ENCODE data around the gene AGTR1. TPM values are rescaled to one million over a fixed set of nuclear protein-coding genes. Genes with fewer than 3 reads are reported as not detected.

The AGTR1 gene
- total RNA-seq, 4 donors from 2014 or later = 17.1 to 38.5 (median 29.7) TPM

DNA sequence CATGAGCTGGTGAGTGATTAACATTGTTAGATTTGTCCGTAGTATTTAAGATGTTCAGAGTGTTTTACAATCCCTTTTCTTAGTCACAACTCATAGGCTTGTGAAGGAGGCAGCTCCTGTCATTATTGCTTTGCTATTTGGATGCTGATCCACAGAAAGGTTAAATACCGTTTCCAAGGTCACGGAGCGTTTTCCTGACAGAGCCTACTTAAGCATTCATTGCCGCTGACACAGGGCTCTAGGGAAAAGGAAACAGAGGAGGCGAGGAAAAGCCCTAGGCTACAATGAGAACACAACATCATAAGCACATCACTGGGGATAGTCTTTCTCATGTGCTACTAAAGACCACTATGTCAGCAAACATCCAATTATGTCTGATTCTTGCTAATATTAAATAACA, 91.4 kb downstream of the AGTR1 start:
- Histone ChIP-seq H3K4me3 (no peak overlapping the region), H3K4me1 (peaks cover 0 to 22% (median 15%) of the 10 kb centered on the region in 4 donors), H3K27me3 (no peaks in the 10 kb centered on the region), H3K27ac (peak overlapping the region in 2 of 4 donors; percentile 35 to 46), H3K36me3 (no peaks in the 10 kb centered on the region), H3K9me3 (peaks cover 0 to 5% (median 0%) of the 10 kb centered on the region in 4 donors)
- 13 to 25% methylated on average over 6 of the region's 6 CpGs for WGBS, 2 donors
- peak in 1 of 2 donors; percentile 20 for DNase-seq (ENCODE audit: low spot score in 2 of 2)
- TF ChIP-seq, protein P1, sequence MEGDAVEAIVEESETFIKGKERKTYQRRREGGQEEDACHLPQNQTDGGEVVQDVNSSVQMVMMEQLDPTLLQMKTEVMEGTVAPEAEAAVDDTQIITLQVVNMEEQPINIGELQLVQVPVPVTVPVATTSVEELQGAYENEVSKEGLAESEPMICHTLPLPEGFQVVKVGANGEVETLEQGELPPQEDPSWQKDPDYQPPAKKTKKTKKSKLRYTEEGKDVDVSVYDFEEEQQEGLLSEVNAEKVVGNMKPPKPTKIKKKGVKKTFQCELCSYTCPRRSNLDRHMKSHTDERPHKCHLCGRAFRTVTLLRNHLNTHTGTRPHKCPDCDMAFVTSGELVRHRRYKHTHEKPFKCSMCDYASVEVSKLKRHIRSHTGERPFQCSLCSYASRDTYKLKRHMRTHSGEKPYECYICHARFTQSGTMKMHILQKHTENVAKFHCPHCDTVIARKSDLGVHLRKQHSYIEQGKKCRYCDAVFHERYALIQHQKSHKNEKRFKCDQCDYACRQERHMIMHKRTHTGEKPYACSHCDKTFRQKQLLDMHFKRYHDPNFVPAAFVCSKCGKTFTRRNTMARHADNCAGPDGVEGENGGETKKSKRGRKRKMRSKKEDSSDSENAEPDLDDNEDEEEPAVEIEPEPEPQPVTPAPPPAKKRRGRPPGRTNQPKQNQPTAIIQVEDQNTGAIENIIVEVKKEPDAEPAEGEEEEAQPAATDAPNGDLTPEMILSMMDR (IDR thresholded peaks at IDR 0.05) = no peak
- TF ChIP-seq EP300 (IDR thresholded peaks at IDR 0.05) = no peak
- no peak for TF ChIP-seq POLR2A (IDR thresholded peaks at IDR 0.05)

DNA sequence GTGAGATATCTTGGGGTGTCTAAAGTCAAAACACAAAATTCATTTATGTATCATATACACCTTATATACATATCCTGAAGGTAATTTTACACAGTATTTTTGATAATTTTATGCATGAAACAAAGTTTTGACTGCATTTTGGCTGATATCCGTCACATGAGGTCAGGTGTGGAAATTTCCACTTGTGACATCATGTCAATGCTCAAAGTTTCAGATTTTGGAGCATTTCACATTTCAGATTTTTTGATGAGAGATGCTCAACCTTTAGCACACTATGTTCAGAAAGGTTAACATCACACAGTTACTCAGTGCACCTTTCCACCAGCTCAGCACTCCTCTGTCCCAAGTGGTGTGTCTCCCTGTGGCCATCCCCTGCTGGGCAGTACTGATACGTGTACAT, 92.2 kb downstream of the AGTR1 start:
- Histone ChIP-seq H3K9me3 (peaks cover 0 to 5% (median 0%) of the 10 kb centered on the region in 4 donors), H3K27ac (peak overlapping the region in 3 of 4 donors; percentile 31 to 80 (median 56)), H3K4me1 (peaks cover 0 to 22% (median 15%) of the 10 kb centered on the region in 4 donors), H3K36me3 (no peaks in the 10 kb centered on the region), H3K27me3 (no peaks in the 10 kb centered on the region), H3K4me3 (no peak overlapping the region)
- WGBS, 2 donors = 90 to 92% methylated on average over 2 of the region's 2 CpGs
- TF ChIP-seq EP300 (IDR thresholded peaks at IDR 0.05) (no peak), POLR2A (IDR thresholded peaks at IDR 0.05) (no peak)
- TF ChIP-seq, protein P1 (IDR thresholded peaks at IDR 0.05) = no peak
- DNase-seq (ENCODE audit: low spot score in 2 of 2) = no peak

DNA sequence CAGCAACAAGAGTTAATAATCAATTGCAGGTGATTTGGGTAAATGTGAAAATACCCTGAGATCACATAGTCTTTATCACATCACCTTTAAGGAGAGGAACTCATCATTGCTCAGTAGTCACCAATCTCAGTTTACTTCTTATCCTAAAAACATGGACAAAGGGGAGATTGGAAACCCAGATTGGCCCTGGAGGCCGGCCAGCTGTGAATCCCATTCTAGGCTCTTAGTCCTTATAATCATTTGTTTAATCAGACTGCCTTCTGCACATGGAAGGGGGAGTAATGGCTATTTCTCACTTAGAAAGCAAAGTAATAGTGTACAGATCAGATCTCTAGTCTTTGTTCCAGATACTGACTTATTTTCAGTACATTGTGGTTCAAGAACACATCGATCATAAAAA, 92.7 kb downstream of the AGTR1 start:
- no peaks in the 10 kb centered on the region for H3K27me3 ChIP-seq

DNA sequence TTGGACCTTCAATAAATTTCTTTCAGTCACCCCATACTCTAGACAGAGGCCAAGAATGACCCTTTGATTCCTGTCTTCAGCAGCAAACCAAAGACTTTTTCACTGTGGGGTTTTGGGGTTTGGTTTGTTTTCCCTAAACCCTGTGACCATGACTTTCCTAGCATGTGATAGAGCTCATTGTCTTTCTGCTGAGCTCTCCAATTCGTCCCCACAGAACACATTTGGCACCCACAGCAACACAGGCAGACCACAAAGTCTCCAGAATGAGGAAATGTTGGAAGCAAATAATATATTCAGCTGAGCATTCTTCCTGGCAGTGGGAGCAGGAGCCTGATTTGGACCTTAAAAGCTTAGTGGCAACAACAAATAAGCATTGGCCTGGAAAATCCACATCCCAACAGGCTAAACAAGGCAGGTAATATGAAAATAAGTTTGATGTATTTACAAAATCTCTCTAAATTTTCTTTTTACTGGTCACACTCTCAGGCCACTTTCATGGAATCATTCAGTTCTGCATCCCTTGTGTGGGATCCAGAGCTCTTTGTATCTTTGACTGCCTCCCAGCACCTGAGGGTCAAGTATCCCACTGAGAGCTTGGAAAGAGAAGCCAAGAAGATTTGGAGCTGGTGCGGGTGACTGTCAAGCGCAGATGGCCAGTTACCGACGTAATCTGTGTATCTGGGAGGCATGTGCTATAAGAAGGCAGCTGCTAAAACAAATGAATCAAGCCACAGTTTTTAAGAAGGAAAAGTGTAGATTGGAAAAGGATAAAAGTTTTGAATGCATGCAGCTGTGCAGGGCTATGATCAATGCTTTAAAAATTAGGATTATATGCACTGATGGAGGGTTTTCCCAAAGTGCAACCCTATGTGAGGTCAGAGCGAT, 93.4 kb downstream of the AGTR1 start:
- Histone ChIP-seq H3K4me1 (peaks cover 0 to 22% (median 15%) of the 10 kb centered on the region in 4 donors), H3K36me3 (no peaks in the 10 kb centered on the region), H3K27me3 (no peaks in the 10 kb centered on the region), H3K9me3 (peaks cover 0 to 3% (median 0%) of the 10 kb centered on the region in 4 donors), H3K27ac (peak overlapping the region; percentile 28 to 80 (median 44)), H3K4me3 (no peak overlapping the region)
- peak; percentile 28 to 73 for DNase-seq (ENCODE audit: low spot score in 2 of 2)
- 32 to 42% methylated on average over 6 of the region's 6 CpGs for WGBS, 2 donors
- TF ChIP-seq, protein P1 (IDR thresholded peaks at IDR 0.05) = no peak
- TF ChIP-seq EP300 (IDR thresholded peaks at IDR 0.05) = peak in 1 of 2 donors; percentile 82

More for the DNA sequence above, 92.7 kb downstream of the AGTR1 start:
- DNase-seq (ENCODE audit: low spot score in 2 of 2) = no peak
- Histone ChIP-seq H3K4me1 (peaks cover 0 to 22% (median 15%) of the 10 kb centered on the region in 4 donors), H3K9me3 (peaks cover 0 to 5% (median 0%) of the 10 kb centered on the region in 4 donors), H3K27ac (peak overlapping the region; percentile 28 to 80 (median 44)), H3K36me3 (no peaks in the 10 kb centered on the region), H3K4me3 (no peak overlapping the region)
- TF ChIP-seq, protein P1 (IDR thresholded peaks at IDR 0.05) = no peak
- no peak for TF ChIP-seq POLR2A (IDR thresholded peaks at IDR 0.05)
- WGBS, 2 donors = 36 to 41% methylated on average over 2 of the region's 2 CpGs

DNA sequence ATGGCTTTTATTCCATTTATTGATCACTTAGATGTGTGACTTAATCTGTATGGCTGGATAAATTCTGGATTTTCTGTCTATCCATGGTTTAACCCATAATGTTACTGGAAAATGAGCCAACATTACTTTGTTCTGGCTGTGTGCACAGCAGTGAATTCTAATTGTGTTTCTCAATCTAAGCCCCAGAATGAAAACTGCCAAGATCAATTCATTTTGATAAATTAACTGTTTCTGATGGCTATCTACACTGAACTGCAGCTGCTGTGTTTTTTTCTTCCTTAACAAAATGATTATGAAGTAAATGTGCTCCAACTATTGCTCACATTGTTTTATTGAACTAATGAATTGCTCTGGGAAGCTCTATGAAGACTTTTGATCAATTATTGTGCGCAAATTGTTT, 94.2 kb downstream of the AGTR1 start:
- H3K4me1 ChIP-seq = peaks cover 0 to 22% (median 15%) of the 10 kb centered on the region in 4 donors
- H3K36me3 ChIP-seq = no peaks in the 10 kb centered on the region
- TF ChIP-seq POLR2A (IDR thresholded peaks at IDR 0.05) (no peak), EP300 (IDR thresholded peaks at IDR 0.05) (no peak)
- TF ChIP-seq, protein P1 (IDR thresholded peaks at IDR 0.05) = no peak
- H3K27ac ChIP-seq = peak overlapping the region in 2 of 4 donors; percentile 34 to 80
- 98 to 100% methylated on average over 1 of the region's 1 CpG for WGBS, 2 donors
- no peak for DNase-seq (ENCODE audit: low spot score in 2 of 2)
- H3K27me3 ChIP-seq = no peaks in the 10 kb centered on the region
- no peaks in the 10 kb centered on the region for H3K9me3 ChIP-seq
- no peak overlapping the region for H3K4me3 ChIP-seq
